ENCODE data around the gene BBX. TPM values are rescaled to one million over a fixed set of nuclear protein-coding genes. Genes with fewer than 3 reads are reported as not detected.
"Not testable (repeated sequence)": the region's sequence is repeated elsewhere in the genome, so short reads cannot be mapped to it uniquely, and the experiment has no call there.

The BBX gene
- polyA plus RNA-seq, 1 donor from 2014 or later = 23.8 TPM

- not testable (repeated sequence) for H3K9ac ChIP-seq (ENCODE audit: low read length); H3K4me3 ChIP-seq (ENCODE audit: low read length); H3K4me2 ChIP-seq (ENCODE audit: low read length)
Measured at GRCh38 chr3:107697348-107697747, 174.6 kb downstream of the BBX start.

GRCh38 chr3:107697855-107698254 lies 175.1 kb downstream of the BBX start:
- H3K9ac ChIP-seq (ENCODE audit: low read length); H3K27me3 ChIP-seq (ENCODE audit: insufficient read depth, low read depth, low read length); H2AFZ ChIP-seq (ENCODE audit: low read depth, low read length); H3K9me2 ChIP-seq (ENCODE audit: insufficient read depth, low read length); H4K20me1 ChIP-seq (ENCODE audit: insufficient read depth); H3K36me3 ChIP-seq (ENCODE audit: insufficient read depth, low read length); H3K4me2 ChIP-seq (ENCODE audit: low read length); H3K27ac ChIP-seq (ENCODE audit: low read length); H3K79me2 ChIP-seq (replicated peaks; ENCODE audit: insufficient read depth, low read length); H3K9me3 ChIP-seq (ENCODE audit: low read length); H3K4me3 ChIP-seq (ENCODE audit: low read length); H3F3A ChIP-seq (ENCODE audit: insufficient read depth, low read length, poor library complexity, severe bottlenecking): not testable (repeated sequence)

More at GRCh38 chr3:107697348-107697747, 174.6 kb downstream of the BBX start:
- H3K27ac ChIP-seq (ENCODE audit: low read length); H3K9me3 ChIP-seq (ENCODE audit: low read length); H2AFZ ChIP-seq (ENCODE audit: low read depth, low read length); H3K79me2 ChIP-seq (replicated peaks; ENCODE audit: insufficient read depth, low read length); H3K9me2 ChIP-seq (ENCODE audit: insufficient read depth, low read length); H4K20me1 ChIP-seq (ENCODE audit: insufficient read depth); H3K27me3 ChIP-seq (ENCODE audit: insufficient read depth, low read depth, low read length); H3F3A ChIP-seq (ENCODE audit: insufficient read depth, low read length, poor library complexity, severe bottlenecking); H3K36me3 ChIP-seq (ENCODE audit: insufficient read depth, low read length): not testable (repeated sequence)

GRCh38 chr3:107699682-107700081 lies 176.9 kb downstream of the BBX start:
- no peak overlapping the region for H3K9ac ChIP-seq (ENCODE audit: low read length)
- no peaks in the 10 kb centered on the region for H3K9me2 ChIP-seq (ENCODE audit: insufficient read depth, low read length)
- no peaks in the 10 kb centered on the region for H3K36me3 ChIP-seq (ENCODE audit: insufficient read depth, low read length)
- H3K9me3 ChIP-seq (ENCODE audit: low read length) = no peaks in the 10 kb centered on the region
- H3K79me2 ChIP-seq (replicated peaks; ENCODE audit: insufficient read depth, low read length) = peaks cover 2% of the 10 kb centered on the region
- H3K4me3 ChIP-seq (ENCODE audit: low read length) = no peak overlapping the region
- TF ChIP-seq EZH2 (IDR thresholded peaks at IDR 0.05; ENCODE audit: borderline replicate concordance, insufficient read depth, low read length, poor library complexity, severe bottlenecking) (no peak), MXI1 (conservative IDR thresholded peaks at IDR 0.05; ENCODE audit: poor library complexity, severe bottlenecking) (no peak), RAD21 (conservative IDR thresholded peaks at IDR 0.05) (no peak)
- H3K4me2 ChIP-seq (ENCODE audit: low read length) = no peak overlapping the region
- no peak overlapping the region for H3K27ac ChIP-seq (ENCODE audit: low read length)
- no peak overlapping the region for H2AFZ ChIP-seq (ENCODE audit: low read depth, low read length)
- H3F3A ChIP-seq (ENCODE audit: insufficient read depth, low read length, poor library complexity, severe bottlenecking) = no peaks in the 10 kb centered on the region
- H4K20me1 ChIP-seq (ENCODE audit: insufficient read depth) = no peaks in the 10 kb centered on the region
- H3K27me3 ChIP-seq (ENCODE audit: insufficient read depth, low read depth, low read length) = no peaks in the 10 kb centered on the region

- Histone ChIP-seq H3K79me2 (replicated peaks; ENCODE audit: insufficient read depth, low read length) (peaks cover 2% of the 10 kb centered on the region), H3K9me2 (ENCODE audit: insufficient read depth, low read length) (no peaks in the 10 kb centered on the region)
- TF ChIP-seq EP300 (conservative IDR thresholded peaks at IDR 0.05; ENCODE audit: poor library complexity, severe bottlenecking) (no peak), TAF1 (IDR thresholded peaks at IDR 0.05; ENCODE audit: low read depth) (no peak), POLR2AphosphoS5 (IDR thresholded peaks at IDR 0.05) (no peak), CTCF (IDR thresholded peaks at IDR 0.05; ENCODE audit: poor library complexity, severe bottlenecking) (no peak), SMC3 (conservative IDR thresholded peaks at IDR 0.05; ENCODE audit: poor library complexity) (no peak), MXI1 (conservative IDR thresholded peaks at IDR 0.05; ENCODE audit: poor library complexity, severe bottlenecking) (no peak), EZH2 (IDR thresholded peaks at IDR 0.05; ENCODE audit: borderline replicate concordance, insufficient read depth, low read length, poor library complexity, severe bottlenecking) (no peak)
Measured at GRCh38 chr3:107701299-107701698, 178.5 kb downstream of the BBX start.

More at GRCh38 chr3:107701299-107701698, 178.5 kb downstream of the BBX start:
- H3K9ac ChIP-seq (ENCODE audit: low read length) = no peak overlapping the region
- H4K20me1 ChIP-seq (ENCODE audit: insufficient read depth) = no peaks in the 10 kb centered on the region
- H3K27ac ChIP-seq (ENCODE audit: low read length) = peak overlapping the region; percentile 79
- H3K4me2 ChIP-seq (ENCODE audit: low read length) = no peak overlapping the region
- H3F3A ChIP-seq (ENCODE audit: insufficient read depth, low read length, poor library complexity, severe bottlenecking) = no peaks in the 10 kb centered on the region
- H2AFZ ChIP-seq (ENCODE audit: low read depth, low read length) = no peak overlapping the region
- H3K4me3 ChIP-seq (ENCODE audit: low read length) = no peak overlapping the region
- no peaks in the 10 kb centered on the region for H3K36me3 ChIP-seq (ENCODE audit: insufficient read depth, low read length)
- H3K9me3 ChIP-seq (ENCODE audit: low read length) = no peaks in the 10 kb centered on the region
- H3K27me3 ChIP-seq (ENCODE audit: insufficient read depth, low read depth, low read length) = no peaks in the 10 kb centered on the region

Measured in neural cell (in vitro differentiated cells).